NCI-H1930 (cell line): ENCODE measurements around the gene PNKD.

Experiments used
- DNase-seq, 2 experiments: peaks; one replicate each; lab custom pipeline; 2025; lab: John Stamatoyannopoulos, UW

PNKD gene

DNA sequence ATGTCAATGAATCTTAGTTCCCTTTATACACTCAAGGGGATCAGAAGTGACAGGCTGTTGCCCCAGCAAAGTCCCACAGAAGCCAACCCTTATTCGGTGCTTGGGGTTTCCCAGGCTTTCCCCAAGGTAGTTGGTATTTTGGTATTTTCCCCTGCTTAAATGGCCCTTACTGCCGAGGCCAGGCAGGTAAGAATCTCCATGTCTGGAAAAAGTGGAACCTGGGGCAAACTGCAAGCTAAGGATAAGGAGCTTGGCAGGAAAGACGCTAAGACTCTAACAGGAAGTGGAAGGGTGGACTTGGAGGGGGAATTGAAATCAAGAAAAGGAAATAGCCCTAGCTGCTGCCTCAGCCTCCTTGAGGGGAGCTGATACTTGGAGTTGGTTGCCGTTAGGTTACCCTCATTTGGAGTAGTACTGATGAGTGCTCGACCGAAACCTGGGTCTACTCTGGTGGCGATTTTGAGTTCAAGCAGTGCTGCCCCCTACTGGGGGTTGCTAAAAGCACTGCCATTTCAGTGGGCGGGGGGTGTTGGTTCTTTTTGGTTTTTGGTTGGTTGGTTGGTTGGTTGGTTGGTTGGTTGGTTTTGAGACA is 12.8 kb upstream of the PNKD start:
- DNase-seq: no peak

DNA sequence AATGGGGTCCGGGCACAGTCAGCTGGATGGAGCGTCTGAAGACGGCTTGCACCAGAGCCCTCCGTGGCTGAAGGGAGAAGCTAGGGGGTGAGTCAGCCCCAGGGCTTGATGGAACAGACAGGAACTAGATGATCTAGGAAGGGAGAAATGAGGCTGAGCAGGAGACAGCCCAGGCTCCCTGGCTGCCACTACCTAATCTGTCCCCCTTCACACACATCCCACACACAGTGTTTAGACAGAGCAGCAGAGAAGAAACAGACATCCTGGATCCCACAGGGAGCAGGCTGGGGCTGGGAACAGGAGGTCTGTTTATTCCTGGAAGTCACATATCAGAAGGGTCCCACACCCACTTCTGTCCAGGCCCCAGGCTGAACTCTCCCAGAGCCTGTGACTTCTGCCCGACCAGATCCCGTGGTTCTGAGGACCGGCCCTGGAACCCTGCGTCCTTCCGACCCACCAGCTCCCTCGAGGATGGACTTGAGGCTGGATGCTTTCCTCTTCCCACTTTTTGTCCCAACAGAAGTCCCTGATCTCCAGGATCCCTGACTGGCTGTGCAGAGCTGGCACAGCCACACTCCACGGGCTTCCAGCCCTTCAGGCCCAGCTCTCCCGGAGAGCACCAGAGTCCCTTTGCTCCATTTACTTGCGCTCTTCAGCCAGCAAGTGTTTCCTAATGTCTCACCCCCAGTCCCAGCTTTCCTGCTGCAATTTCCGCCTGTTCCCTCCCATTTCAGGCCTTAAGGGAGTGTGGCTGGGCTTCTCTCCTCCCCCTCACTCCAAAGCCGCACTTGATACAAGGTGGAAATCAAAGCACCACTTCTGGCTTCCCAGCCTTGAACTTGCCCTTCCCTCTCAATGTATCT is 11.0 kb upstream of the PNKD start:
- no peak for DNase-seq

DNA sequence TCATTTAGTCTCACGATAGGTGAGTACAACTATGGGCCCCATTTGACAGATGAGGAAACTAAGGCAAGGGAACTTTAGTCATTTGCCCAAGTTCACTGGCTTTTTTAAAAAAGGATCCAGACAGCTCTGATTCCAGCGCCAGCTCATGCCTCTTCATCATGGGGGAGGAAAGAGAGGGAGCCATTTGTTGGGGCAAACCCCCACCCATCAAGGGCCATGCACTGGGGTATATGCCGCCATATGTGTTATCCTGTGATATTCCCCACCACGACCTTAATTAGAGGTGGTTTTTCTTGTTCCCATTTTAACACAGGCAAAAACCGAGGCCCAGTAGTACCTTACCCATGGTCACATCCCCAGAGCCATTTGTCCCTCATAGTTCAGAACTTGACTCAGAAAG is 10.2 kb upstream of the PNKD start:
- no peak for DNase-seq

DNA sequence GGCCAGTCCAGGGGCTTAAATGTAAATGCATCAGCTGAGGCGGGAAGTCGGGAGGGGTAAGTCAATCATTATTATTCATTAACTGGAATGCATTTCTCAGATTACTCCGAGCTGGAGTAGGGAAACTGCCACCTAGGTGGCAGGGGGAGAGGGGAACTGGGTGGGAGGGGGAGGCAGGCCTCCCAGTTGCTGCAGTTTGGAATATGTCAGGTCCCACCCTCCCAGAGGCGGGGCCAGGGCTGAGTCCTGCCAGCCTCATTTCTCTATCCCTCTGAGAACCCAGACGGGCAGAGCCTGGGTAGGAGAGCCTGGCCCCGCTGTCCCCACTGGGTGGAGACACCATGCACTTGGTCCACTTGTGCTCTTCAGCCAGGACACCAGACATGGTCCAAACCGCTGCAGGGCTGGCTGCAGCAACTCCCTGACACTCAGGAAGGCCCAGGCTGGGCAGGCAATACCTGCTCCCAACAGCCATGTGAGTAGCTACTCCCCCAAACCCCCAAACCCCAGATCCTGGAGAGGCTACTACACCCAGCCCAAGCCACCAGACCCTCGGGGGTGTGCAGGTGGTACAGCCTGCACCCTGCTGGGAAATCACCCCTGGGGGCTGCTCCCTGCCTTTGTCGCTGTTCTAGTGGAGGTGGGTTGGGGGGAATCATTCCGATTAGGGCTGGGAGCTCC is 9.4 kb upstream of the PNKD start, which contains the start of gene GPBAR1:
Gene GPBAR1 (plus strand): TSS at position 274 of the 681 bp plus-strand sequence. CDS start 1,710 bp downstream, outside the sequence.
- DNase-seq: no peak

DNA sequence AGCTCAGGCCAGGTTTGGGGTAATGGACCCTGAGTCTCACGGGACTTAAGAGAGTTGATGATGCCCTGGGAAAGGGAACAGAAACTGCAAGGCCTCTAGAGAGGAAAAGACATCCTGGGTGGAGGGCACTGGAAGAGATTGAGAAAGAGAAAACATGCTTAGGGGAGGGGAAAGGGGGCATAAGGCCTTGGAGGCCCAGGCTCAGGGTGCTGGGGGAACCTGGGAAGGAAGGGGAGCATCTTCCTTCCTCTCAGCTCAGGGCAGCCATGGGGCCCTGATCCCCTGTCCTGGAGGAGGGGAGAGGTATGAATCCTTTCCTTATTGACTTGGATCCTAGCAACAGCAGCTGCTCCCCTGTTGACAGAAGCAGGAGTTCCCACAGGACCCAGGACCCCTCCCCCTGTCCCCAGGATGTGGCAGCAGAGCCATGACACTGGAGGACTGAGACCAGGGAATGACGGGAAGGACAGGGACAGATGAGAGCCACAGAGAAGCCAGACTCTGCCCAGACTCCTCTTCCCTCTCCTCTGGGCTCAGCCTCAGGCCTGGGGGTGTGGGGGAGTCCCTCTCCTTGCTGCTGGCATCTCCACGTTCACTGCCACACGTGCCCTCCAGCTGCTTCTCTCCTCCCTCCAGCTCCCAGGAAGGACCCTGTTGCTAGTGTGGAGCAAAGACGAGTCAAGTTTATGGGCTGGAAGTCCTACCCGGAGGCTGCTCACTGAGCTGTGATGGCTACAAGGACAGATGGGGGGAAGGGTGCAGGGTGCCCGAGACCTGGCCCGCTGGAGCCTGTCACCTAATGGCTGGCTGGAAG is 8.7 kb upstream of the PNKD start:
- DNase-seq: no peak

DNA sequence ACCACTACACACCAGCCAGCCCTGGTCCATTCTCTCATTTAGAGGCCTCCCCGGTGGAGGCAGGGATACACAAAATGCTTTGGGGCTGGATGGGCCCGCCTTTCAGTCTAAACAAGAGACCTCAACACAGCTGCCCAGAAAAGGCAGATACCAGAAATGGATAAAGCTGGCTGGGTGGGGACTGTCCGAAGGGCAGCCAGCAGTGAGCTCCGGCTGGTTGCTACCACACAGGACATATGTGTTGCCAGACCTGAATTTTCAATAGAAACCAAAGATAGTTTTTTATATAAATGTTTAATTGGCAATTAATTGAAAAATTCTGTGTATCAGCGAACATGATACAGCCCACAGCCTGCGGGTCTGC is 8.1 kb upstream of the PNKD start:
- DNase-seq: no peak

DNA sequence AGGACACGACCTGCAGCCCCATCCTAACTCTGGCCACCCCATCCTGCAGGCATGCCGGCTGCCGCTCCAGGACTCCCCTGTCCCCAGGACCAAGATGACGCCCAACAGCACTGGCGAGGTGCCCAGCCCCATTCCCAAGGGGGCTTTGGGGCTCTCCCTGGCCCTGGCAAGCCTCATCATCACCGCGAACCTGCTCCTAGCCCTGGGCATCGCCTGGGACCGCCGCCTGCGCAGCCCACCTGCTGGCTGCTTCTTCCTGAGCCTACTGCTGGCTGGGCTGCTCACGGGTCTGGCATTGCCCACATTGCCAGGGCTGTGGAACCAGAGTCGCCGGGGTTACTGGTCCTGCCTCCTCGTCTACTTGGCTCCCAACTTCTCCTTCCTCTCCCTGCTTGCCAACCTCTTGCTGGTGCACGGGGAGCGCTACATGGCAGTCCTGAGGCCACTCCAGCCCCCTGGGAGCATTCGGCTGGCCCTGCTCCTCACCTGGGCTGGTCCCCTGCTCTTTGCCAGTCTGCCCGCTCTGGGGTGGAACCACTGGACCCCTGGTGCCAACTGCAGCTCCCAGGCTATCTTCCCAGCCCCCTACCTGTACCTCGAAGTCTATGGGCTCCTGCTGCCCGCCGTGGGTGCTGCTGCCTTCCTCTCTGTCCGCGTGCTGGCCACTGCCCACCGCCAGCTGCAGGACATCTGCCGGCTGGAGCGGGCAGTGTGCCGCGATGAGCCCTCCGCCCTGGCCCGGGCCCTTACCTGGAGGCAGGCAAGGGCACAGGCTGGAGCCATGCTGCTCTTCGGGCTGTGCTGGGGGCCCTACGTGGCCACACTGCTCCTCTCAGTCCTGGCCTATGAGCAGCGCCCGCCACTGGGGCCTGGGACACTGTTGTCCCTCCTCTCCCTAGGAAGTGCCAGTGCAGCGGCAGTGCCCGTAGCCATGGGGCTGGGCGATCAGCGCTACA is 7.4 kb upstream of the PNKD start:
- no peak for DNase-seq

DNA sequence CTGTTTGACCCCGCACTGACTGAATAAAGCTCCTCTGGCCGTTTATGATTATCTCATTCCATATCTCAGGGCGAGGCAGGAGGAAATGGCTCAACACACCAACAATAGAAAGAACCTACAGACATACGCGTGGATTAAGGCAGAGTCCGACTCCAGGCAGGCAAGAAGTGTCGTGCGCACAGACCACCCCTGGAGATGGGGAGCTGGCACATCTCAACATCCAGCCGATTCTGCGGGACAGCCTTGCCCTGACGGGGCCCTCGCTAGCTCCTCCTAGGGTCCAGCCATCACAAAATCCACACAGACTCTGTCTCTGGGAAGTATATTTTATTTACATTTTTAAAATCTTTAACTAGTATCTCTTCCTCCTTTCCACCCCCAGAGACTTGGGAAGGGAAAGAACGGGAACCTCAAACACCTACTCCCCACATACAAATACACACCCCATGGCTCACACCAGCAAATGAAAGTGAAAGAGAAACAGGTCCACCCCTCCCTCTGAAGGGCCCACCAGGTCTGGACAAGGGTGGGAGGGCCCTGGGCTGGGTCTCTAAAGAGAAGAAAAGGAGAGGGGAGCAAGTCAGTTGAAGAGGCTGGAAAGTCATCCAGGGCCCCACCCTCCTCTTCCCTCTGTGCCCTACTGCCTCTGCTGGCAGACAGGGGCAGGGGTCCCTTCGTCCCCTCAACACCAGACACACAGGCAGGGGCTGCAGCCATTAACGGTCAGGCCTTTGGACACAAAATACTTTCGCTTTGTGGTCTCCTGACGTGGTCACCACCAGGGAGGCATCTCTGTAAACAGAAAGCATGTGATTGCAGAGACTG is 6.3 kb upstream of the PNKD start:
- DNase-seq: no peak

DNA sequence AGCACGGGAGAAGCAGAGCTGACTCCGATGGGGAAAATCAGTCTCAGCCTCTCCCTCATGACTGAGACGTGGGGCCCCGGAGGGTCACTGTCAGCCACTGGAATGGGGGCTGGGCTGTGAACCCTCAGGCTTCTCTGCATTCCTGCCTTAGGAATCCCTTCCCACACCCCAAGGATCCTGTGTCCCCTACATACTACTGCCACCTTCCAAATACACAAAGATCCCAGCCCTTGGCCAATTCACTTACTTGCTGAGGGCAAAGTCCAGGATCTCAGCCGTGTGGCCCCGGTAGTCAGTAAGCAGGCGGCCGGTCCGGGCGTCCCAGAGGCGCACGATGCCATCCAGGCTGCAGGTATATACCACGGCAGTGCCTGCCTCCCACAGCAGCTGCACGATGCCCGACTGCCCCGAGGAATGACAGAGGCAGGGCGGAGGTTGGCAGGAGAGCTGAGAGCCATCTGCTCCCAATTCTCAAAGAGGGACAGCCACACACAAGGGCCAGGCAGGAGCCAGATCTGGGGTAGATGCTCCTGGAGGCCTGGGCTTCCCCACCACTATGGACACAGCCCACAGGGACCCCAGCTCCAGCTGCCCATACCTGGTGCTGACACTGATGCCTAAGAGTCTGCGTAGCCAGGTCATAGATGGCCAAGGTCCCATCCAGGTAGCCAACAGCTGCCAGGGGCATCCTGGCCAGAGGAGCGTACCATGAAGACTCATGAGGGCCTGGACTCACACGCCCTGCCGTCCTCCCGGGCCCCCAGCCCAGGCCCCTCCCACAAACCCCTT is 5.4 kb upstream of the PNKD start:
- DNase-seq: no peak

DNA sequence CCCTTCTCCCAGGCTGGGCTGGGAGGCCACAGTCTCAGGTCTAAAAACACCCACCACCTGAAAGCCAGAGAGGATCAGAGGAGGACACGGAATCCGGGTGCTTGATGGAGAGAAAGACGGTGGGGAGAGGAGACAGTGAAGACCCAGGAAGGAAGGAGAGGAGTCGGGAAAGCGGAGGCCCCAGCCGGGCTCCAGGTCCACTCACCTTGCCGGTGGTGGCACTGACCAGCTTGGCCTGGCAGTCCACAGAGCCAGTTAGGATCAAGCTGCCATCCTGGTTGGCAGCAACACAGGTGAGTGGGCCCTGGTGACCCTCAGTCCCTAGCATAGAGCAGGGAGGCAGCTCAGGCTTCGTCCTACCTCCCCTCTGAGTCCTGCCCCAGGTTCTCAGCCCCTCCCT is 4.7 kb upstream of the PNKD start:
- no peak for DNase-seq

DNA sequence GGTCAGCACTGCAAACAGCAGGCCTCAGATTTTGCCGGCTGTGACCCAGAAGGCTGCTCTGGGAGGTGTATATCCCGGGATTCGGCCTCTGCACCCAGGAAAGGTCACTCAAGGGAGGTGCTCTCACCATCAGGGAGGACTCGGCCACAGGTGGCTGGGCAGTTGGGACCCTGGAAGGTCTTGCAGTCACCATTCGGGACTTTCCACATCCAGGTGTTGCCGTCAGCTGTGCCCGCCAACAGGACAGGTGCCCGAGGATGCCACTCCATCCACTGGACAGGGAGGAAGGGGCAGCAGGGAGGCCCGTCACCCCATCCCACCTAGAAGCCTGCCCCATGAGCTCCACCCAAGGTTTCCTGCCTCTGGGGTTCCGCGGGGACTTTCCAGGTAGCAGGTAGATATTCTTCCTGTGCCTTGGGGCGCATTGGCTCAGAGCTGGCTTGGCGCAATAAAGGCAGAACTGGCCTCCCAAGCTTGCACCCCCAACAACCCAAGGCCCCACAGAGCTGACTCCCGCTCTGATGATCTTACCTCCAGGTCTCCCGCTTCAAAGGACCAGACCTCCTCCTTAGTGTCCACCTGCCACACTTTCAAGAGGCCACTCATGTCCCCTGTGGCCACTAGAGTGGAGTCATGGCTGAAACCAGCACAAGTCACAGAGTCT is 3.9 kb upstream of the PNKD start:
- no peak for DNase-seq

DNA sequence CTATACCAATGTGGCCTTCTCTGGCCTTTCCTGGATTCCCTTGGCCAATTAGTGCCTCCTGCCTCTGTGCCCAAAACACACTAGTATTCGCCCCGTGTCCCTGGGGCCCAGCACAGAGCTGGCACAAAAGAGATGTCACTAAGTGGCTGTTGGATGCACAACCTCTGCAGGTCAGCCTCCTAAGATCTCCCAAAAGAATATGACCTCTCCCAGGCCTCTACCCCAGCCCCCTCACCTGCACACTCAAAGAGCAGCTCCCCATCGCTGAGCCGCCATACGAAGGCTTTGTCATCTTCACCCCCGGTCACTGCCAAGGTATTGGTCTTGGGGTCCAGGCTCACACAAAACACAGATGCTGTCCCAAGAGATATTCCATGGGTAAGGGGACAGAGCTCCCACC is 3.1 kb upstream of the PNKD start:
- no peak for DNase-seq

DNA sequence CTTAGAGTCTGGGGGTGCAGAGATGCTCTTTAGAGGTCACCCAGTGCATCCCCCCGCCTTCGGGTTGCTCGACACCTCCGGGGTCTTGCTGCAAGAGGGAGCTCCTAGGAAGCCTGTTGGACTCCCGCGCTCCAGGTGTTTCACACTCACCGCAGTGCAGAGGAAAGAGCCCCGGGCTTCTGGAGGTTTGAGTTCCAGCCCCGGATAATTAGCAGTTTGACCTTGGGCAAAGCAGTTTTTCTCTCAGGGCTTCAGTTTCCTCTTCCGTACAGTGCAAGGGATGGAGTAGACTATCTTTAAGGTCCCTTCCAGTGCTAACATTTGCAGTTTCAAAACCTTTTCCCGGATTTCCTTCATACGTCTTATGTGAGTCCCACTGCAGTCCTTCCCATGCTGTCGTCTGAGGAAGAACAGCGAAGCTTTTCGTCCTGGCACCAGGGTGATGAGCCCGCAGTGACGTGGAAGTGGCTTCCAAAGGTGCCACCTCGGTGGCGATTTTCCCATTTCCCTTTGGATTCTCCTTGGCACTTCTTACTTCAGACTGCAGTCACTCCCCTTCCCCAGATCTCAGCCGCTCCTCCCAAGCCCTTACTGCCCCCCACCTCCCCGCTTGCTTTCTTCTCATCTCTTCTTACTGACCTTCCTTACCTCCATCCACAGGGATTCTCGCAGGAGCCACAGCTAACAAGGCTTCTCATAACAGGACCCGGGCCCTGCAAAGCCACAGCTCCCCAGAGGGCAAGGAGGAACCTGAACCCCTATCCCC is 585 bp downstream of the PNKD start:
- no peak for DNase-seq

DNA sequence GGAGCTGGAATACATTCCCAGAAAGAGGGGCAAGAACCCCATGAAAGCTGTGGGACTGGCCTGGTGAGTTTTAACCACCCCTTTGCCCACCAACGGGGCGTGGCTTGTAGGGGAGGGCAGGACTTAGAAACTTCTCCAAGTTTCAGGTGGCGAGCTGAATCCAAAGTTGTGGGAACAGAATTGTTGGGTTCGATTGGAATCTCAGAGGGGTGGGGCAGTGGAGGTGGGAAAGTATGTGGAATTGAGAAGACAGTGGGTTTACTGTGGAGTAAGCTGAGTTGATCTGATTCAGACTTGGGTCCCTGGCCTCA is 1.1 kb downstream of the PNKD start:
- DNase-seq: no peak

DNA sequence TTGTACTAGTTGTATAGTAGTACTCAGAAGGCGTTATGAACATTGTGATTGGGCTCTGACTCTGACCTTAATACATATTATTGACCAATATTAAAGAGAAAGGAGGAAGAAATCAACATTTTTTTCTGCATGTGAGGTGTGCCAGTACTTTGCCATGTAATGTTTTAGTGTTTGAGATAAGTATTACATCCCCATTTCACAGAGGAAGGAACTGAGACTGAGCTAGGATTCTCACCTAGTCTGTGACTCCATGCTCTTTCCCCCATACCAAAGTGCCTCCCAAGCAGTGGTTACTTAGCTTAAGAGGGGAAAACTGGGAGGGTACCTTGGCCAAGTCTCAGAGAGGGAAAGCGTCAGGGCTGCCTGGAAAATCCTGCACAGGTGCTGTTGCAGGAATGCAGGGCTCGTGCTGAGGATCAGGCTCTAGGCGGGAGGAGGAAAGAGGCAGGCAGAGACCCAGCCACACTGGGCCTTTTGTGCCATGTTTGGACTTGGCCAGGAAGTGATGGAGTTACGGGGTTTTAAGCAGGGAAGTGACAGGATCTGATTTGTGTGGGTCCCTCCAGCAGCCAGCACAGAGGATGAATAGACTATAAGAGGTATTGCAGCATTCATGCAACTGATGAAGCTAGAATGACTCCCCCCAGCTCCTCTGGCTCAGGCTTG is 1.7 kb downstream of the PNKD start:
- no peak for DNase-seq

DNA sequence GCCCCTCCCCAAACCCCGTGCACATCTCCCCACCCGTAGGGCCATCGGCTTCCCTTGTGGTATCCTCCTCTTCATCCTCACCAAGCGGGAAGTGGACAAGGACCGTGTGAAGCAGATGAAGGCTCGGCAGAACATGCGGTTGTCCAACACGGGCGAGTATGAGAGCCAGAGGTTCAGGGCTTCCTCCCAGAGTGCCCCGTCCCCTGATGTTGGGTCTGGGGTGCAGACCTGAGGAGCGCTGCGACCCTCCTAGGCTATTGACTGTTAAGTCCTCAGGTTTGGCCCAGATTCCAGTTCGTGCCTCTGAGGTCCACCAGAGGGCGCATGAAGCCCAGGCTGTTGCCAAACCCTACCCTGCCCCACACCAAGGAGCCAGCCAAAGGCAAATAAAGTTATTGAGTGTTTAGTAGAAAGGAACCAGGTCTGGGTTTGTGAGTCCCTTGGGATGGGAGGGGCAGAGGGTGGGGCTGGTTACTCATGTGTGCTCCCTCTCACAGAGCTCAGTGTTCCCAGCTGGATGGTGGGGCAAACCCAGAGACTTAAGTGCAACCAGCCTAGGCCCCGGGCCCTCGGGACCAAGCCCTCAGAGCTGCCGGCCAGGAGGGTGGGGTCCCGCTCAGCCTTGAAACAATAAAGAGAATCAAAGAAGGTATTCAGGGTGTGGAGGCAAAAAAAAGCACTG is 2.4 kb downstream of the PNKD start:
- peak; percentile 49 to 55 for DNase-seq
